ENCODE data around the gene GBP7. TPM values are rescaled to one million over a fixed set of nuclear protein-coding genes. Genes with fewer than 3 reads are reported as not detected.

Gene GBP7
- total RNA-seq, 1 donor from 2014 or later: 0.69 TPM

GRCh38 chr1:89102021-89102420, 73.8 kb downstream of the GBP7 start:
- Mint-ChIP-seq H3K4me1 (ENCODE audit: unreplicated experiment) (no peaks in the 10 kb centered on the region), H3K27me3 (ENCODE audit: unreplicated experiment) (no peaks in the 10 kb centered on the region), H3K27ac (ENCODE audit: unreplicated experiment) (no peak overlapping the region), H3K36me3 (ENCODE audit: low read depth, unreplicated experiment) (peaks cover 3% of the 10 kb centered on the region), H3K9me3 (ENCODE audit: unreplicated experiment) (no peaks in the 10 kb centered on the region), H3K4me3 (ENCODE audit: unreplicated experiment) (no peak overlapping the region)
- DNase-seq (ENCODE audit: low spot score): no peak
- TF ChIP-seq CTCF (IDR thresholded peaks at IDR 0.05; ENCODE audit: unreplicated experiment): no peak

DNA sequence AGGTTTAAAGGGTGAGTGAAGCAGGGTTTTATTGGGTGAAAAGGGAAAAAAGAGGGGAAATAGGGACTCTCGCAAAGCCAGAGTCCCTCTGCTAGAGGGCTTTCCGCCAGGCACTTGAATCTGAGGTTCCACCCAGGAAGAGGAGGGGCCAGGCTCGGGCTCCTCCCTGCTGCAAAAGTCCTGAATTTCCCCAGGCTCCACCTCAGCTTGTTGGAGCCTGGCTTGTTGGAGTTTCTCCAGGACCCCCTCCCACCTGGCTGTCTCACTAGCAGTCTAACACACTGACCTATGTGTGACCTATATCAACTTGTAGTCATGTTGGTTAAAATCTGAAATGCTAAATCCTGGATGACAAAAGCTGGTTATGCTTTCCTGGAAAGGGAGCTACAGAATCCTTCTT, 75.4 kb downstream of the GBP7 start:
- H3K36me3 Mint-ChIP-seq (ENCODE audit: low read depth, unreplicated experiment): peaks cover 3% of the 10 kb centered on the region
- no peak overlapping the region for H3K27ac Mint-ChIP-seq (ENCODE audit: unreplicated experiment)
- no peaks in the 10 kb centered on the region for H3K9me3 Mint-ChIP-seq (ENCODE audit: unreplicated experiment)
- no peak for TF ChIP-seq CTCF (IDR thresholded peaks at IDR 0.05; ENCODE audit: unreplicated experiment)
- no peak overlapping the region for H3K4me3 Mint-ChIP-seq (ENCODE audit: unreplicated experiment)
- H3K27me3 Mint-ChIP-seq (ENCODE audit: unreplicated experiment): no peaks in the 10 kb centered on the region
- H3K4me1 Mint-ChIP-seq (ENCODE audit: unreplicated experiment): no peaks in the 10 kb centered on the region
- no peak for DNase-seq (ENCODE audit: low spot score)

DNA sequence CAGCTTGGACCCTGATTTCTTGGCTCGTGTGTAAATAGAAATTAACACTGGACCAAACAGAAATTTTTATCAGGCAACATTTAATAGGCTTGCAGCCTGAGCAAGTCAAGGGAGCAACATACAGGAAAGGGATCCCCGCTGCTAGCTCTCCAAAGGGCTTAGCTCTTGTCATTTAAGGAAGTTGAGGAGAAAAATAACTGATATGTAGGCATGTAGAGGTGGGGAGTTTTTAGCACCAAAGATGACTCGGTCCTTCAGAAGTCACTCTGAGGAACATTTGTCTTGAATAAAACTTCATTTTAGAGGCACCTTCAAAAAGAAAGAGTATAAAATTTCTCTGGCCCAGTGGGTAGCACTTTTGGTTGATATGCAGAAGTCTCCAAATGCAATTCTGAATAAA, 76.9 kb downstream of the GBP7 start:
- H3K4me1 Mint-ChIP-seq (ENCODE audit: unreplicated experiment): no peaks in the 10 kb centered on the region
- no peaks in the 10 kb centered on the region for H3K9me3 Mint-ChIP-seq (ENCODE audit: unreplicated experiment)
- no peak for TF ChIP-seq CTCF (IDR thresholded peaks at IDR 0.05; ENCODE audit: unreplicated experiment)
- H3K27ac Mint-ChIP-seq (ENCODE audit: unreplicated experiment): no peak overlapping the region
- peaks cover 3% of the 10 kb centered on the region for H3K36me3 Mint-ChIP-seq (ENCODE audit: low read depth, unreplicated experiment)
- no peaks in the 10 kb centered on the region for H3K27me3 Mint-ChIP-seq (ENCODE audit: unreplicated experiment)
- no peak overlapping the region for H3K4me3 Mint-ChIP-seq (ENCODE audit: unreplicated experiment)
- DNase-seq (ENCODE audit: low spot score): no peak

- no peaks in the 10 kb centered on the region for H3K4me1 Mint-ChIP-seq (ENCODE audit: unreplicated experiment)
- no peaks in the 10 kb centered on the region for H3K9me3 Mint-ChIP-seq (ENCODE audit: unreplicated experiment)
- no peaks in the 10 kb centered on the region for H3K27me3 Mint-ChIP-seq (ENCODE audit: unreplicated experiment)
Observed at GRCh38 chr1:89095737-89096136, 80.1 kb downstream of the GBP7 start.

GRCh38 chr1:89089962-89090361, 85.8 kb downstream of the GBP7 start:
- DNase-seq (ENCODE audit: low spot score): no peak
- TF ChIP-seq CTCF (IDR thresholded peaks at IDR 0.05; ENCODE audit: unreplicated experiment): no peak
- Mint-ChIP-seq H3K36me3 (ENCODE audit: low read depth, unreplicated experiment) (no peaks in the 10 kb centered on the region), H3K4me3 (ENCODE audit: unreplicated experiment) (no peak overlapping the region), H3K9me3 (ENCODE audit: unreplicated experiment) (no peaks in the 10 kb centered on the region), H3K27ac (ENCODE audit: unreplicated experiment) (no peak overlapping the region), H3K4me1 (ENCODE audit: unreplicated experiment) (no peaks in the 10 kb centered on the region), H3K27me3 (ENCODE audit: unreplicated experiment) (peaks cover 2% of the 10 kb centered on the region)

More at GRCh38 chr1:89095737-89096136, 80.1 kb downstream of the GBP7 start:
- H3K27ac Mint-ChIP-seq (ENCODE audit: unreplicated experiment): no peak overlapping the region
- no peak overlapping the region for H3K4me3 Mint-ChIP-seq (ENCODE audit: unreplicated experiment)
- DNase-seq (ENCODE audit: low spot score): no peak
- H3K36me3 Mint-ChIP-seq (ENCODE audit: low read depth, unreplicated experiment): peaks cover 3% of the 10 kb centered on the region
- no peak for TF ChIP-seq CTCF (IDR thresholded peaks at IDR 0.05; ENCODE audit: unreplicated experiment)
